SK-N-SH treated with all-trans-retinoic acid at 6 μM for 48 hours (cell line): ENCODE results near the gene NOC4L.

Source experiments
- ATAC-seq: fragments of 200-7000 bp; cut with Tn5 transposase; 3 replicates; pipeline ENCODE4 v1.9.1; 2020; ENCODE audit warnings: mild to moderate bottlenecking, moderate library complexity
- ARNTL ChIP-seq: fragments of 450-650 bp; formaldehyde crosslinking; IDR thresholded peaks from 2 replicates; pipeline ENCODE4 v1.5.0; 2020; ENCODE audit warnings: low read depth, mild to moderate bottlenecking, moderate library complexity, borderline replicate concordance
- BACH2 ChIP-seq: fragments of 250-450 bp; sonication (Bioruptor Pico); IDR thresholded peaks from 2 replicates; pipeline ENCODE4 v1.9.0; 2021; ENCODE audit warnings: mild to moderate bottlenecking, borderline replicate concordance
- CSDC2 ChIP-seq: fragments of 250-450 bp; sonication (Bioruptor Pico); IDR thresholded peaks from 2 replicates; pipeline ENCODE4 v1.5.0; 2020; ENCODE audit warnings: mild to moderate bottlenecking, moderate library complexity
- ESRRG ChIP-seq: fragments of 250-450 bp; sonication (Bioruptor Pico); IDR thresholded peaks from 2 replicates; pipeline ENCODE4 v1.6.1; 2021; ENCODE audit warnings: mild to moderate bottlenecking
- ISL1 ChIP-seq: fragments of 250-450 bp; sonication (Bioruptor Pico); IDR thresholded peaks from 2 replicates; pipeline ENCODE4 v2.1.2; 2022; ENCODE audit warnings: mild to moderate bottlenecking, moderate library complexity
- OSR1 ChIP-seq: fragments of 250-450 bp; sonication (Bioruptor Pico); IDR thresholded peaks from 2 replicates; pipeline ENCODE4 v1.8.0; 2022; ENCODE audit warnings: moderate library complexity, mild to moderate bottlenecking, inconsistent platforms
- PPARA ChIP-seq: fragments of 250-450 bp; sonication (Bioruptor Pico); IDR thresholded peaks from 2 replicates; pipeline ENCODE4 v1.5.0; 2020; ENCODE audit warnings: mild to moderate bottlenecking, borderline replicate concordance
- SNAI2 ChIP-seq: fragments of 250-450 bp; sonication (Bioruptor Pico); IDR thresholded peaks from 2 replicates; pipeline ENCODE4 v1.5.0; 2020; ENCODE audit warnings: mild to moderate bottlenecking, moderate library complexity
- TCF4 ChIP-seq: fragments of 250-450 bp; sonication (Bioruptor Pico); IDR thresholded peaks from 2 replicates; pipeline ENCODE4 v1.8.0; 2021; ENCODE audit warnings: mild to moderate bottlenecking, moderate library complexity, borderline replicate concordance
- TOX ChIP-seq: fragments of 250-450 bp; sonication (Bioruptor Pico); IDR thresholded peaks from 2 replicates; pipeline ENCODE4 v1.8.0; 2021; ENCODE audit warnings: mild to moderate bottlenecking, moderate library complexity, borderline replicate concordance
- ZC3H10 ChIP-seq: fragments of 250-450 bp; sonication (Bioruptor Pico); IDR thresholded peaks from 2 replicates; pipeline ENCODE4 v1.5.1; 2021; ENCODE audit warnings: mild to moderate bottlenecking, moderate library complexity
- ZFP3 ChIP-seq: fragments of 250-450 bp; sonication (Bioruptor Pico); IDR thresholded peaks from 2 replicates; pipeline ENCODE4 v1.5.0; 2020; ENCODE audit warnings: mild to moderate bottlenecking, moderate library complexity
- ZFP30 ChIP-seq: fragments of 450-650 bp; formaldehyde crosslinking; IDR thresholded peaks from 2 replicates; pipeline ENCODE4 v1.5.0; 2022; ENCODE audit warnings: mild to moderate bottlenecking, moderate library complexity
- ZNF565 ChIP-seq: fragments of 450-650 bp; formaldehyde crosslinking; conservative IDR thresholded peaks from 2 replicates; pipeline ENCODE4 v1.5.0; 2020; ENCODE audit warnings: low read depth, mild to moderate bottlenecking, moderate library complexity
- ZNF70 ChIP-seq: fragments of 450-650 bp; formaldehyde crosslinking; IDR thresholded peaks from 2 replicates; pipeline ENCODE4 v1.5.0; 2020; ENCODE audit warnings: mild to moderate bottlenecking, moderate library complexity
- ZNF8 ChIP-seq: fragments of 450-650 bp; formaldehyde crosslinking; IDR thresholded peaks from 2 replicates; pipeline ENCODE4 v1.5.0; 2020; ENCODE audit warnings: mild to moderate bottlenecking, moderate library complexity
- TF ChIP-seq, protein P1 (sequence below): fragments of 250-450 bp; sonication (Bioruptor Pico); IDR thresholded peaks from 2 replicates; pipeline ENCODE4 v1.5.1; 2021; ENCODE audit warnings: mild to moderate bottlenecking, moderate library complexity
- TF ChIP-seq, protein P2 (sequence below): fragments of 250-450 bp; sonication (Bioruptor Pico); IDR thresholded peaks from 2 replicates; pipeline ENCODE4 v1.5.0; 2020; ENCODE audit warnings: mild to moderate bottlenecking, moderate library complexity
- TF ChIP-seq, protein P3 (sequence below): fragments of 250-450 bp; sonication (Bioruptor Pico); IDR thresholded peaks from 2 replicates; pipeline ENCODE4 v1.8.0; 2021; ENCODE audit warnings: low read depth, mild to moderate bottlenecking, moderate library complexity, borderline replicate concordance
- TF ChIP-seq, protein P4 (sequence below): fragments of 250-450 bp; sonication (Bioruptor Pico); IDR thresholded peaks from 2 replicates; pipeline ENCODE4 v1.5.1; 2020; ENCODE audit warnings: low read depth, mild to moderate bottlenecking, moderate library complexity

Gene NOC4L

DNA sequence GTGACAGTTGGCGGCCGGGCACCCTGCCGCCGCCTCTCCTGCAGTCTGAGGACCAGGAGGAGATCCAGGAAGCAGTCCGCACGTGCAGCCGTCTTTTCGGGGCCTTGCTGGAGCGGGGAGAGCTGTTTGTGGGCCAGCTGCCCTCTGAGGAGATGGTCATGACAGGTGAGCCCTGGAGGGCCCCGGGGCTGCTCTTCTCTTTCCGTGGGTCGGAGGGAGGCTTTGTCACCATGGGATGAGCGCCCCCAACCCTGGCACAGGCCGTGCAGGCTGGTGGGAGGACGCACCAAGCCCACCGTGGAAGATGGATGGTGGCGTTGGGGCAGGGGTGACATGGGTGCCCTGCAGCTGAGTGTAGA is 532 bp downstream of the NOC4L start:
- ATAC-seq: peak; percentile 14
- TF ChIP-seq BACH2 (no peak), ZNF8 (CRISPR knock-in tag) (no peak), ZC3H10 (CRISPR knock-in tag) (no peak), ARNTL (no peak), ZFP30 (CRISPR knock-in tag) (no peak), ZFP3 (CRISPR knock-in tag) (no peak), TCF4 (CRISPR knock-in tag) (no peak), SNAI2 (CRISPR knock-in tag) (no peak), ESRRG (no peak)
- TF ChIP-seq, protein P1, sequence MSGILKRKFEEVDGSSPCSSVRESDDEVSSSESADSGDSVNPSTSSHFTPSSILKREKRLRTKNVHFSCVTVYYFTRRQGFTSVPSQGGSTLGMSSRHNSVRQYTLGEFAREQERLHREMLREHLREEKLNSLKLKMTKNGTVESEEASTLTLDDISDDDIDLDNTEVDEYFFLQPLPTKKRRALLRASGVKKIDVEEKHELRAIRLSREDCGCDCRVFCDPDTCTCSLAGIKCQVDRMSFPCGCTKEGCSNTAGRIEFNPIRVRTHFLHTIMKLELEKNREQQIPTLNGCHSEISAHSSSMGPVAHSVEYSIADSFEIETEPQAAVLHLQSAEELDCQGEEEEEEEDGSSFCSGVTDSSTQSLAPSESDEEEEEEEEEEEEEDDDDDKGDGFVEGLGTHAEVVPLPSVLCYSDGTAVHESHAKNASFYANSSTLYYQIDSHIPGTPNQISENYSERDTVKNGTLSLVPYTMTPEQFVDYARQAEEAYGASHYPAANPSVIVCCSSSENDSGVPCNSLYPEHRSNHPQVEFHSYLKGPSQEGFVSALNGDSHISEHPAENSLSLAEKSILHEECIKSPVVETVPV (CRISPR knock-in tag): no peak
- TF ChIP-seq, protein P2, sequence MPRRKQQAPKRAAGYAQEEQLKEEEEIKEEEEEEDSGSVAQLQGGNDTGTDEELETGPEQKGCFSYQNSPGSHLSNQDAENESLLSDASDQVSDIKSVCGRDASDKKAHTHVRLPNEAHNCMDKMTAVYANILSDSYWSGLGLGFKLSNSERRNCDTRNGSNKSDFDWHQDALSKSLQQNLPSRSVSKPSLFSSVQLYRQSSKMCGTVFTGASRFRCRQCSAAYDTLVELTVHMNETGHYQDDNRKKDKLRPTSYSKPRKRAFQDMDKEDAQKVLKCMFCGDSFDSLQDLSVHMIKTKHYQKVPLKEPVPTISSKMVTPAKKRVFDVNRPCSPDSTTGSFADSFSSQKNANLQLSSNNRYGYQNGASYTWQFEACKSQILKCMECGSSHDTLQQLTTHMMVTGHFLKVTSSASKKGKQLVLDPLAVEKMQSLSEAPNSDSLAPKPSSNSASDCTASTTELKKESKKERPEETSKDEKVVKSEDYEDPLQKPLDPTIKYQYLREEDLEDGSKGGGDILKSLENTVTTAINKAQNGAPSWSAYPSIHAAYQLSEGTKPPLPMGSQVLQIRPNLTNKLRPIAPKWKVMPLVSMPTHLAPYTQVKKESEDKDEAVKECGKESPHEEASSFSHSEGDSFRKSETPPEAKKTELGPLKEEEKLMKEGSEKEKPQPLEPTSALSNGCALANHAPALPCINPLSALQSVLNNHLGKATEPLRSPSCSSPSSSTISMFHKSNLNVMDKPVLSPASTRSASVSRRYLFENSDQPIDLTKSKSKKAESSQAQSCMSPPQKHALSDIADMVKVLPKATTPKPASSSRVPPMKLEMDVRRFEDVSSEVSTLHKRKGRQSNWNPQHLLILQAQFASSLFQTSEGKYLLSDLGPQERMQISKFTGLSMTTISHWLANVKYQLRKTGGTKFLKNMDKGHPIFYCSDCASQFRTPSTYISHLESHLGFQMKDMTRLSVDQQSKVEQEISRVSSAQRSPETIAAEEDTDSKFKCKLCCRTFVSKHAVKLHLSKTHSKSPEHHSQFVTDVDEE (CRISPR knock-in tag): no peak

DNA sequence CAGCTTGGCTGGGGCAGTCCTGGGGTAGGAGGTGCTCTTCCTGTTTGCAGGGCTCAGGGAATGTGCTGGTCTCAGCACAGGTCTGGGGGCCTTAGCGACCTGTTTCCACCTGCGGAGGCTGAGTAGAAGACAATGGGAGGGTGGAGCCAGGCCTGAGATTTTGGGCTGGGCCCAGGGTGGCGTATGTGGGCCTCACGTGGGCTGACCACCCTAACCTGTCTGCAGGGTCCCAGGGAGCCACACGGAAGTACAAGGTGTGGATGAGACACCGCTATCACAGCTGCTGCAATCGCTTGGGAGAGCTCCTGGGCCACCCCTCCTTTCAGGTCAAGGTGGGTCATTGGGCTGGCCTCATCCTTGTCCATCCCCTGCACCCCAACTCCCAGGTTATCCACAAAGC is 1.1 kb downstream of the NOC4L start:
- TF ChIP-seq ARNTL (no peak), CSDC2 (no peak), PPARA (CRISPR knock-in tag) (no peak), ZNF70 (no peak), BACH2 (no peak), ZNF565 (CRISPR knock-in tag) (no peak), ESRRG (no peak), ISL1 (CRISPR knock-in tag) (no peak), ZFP30 (CRISPR knock-in tag) (no peak), ZNF8 (CRISPR knock-in tag) (no peak), ZFP3 (CRISPR knock-in tag) (no peak), TOX (no peak), OSR1 (CRISPR knock-in tag) (no peak), ZC3H10 (CRISPR knock-in tag) (no peak)
- TF ChIP-seq, protein P2 (CRISPR knock-in tag): no peak
- TF ChIP-seq, protein P1 (CRISPR knock-in tag): no peak
- TF ChIP-seq, protein P3, sequence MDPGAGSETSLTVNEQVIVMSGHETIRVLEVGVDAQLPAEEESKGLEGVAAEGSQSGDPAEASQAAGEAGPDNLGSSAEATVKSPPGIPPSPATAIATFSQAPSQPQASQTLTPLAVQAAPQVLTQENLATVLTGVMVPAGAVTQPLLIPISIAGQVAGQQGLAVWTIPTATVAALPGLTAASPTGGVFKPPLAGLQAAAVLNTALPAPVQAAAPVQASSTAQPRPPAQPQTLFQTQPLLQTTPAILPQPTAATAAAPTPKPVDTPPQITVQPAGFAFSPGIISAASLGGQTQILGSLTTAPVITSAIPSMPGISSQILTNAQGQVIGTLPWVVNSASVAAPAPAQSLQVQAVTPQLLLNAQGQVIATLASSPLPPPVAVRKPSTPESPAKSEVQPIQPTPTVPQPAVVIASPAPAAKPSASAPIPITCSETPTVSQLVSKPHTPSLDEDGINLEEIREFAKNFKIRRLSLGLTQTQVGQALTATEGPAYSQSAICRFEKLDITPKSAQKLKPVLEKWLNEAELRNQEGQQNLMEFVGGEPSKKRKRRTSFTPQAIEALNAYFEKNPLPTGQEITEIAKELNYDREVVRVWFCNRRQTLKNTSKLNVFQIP (CRISPR knock-in tag): no peak
- TF ChIP-seq, protein P4, sequence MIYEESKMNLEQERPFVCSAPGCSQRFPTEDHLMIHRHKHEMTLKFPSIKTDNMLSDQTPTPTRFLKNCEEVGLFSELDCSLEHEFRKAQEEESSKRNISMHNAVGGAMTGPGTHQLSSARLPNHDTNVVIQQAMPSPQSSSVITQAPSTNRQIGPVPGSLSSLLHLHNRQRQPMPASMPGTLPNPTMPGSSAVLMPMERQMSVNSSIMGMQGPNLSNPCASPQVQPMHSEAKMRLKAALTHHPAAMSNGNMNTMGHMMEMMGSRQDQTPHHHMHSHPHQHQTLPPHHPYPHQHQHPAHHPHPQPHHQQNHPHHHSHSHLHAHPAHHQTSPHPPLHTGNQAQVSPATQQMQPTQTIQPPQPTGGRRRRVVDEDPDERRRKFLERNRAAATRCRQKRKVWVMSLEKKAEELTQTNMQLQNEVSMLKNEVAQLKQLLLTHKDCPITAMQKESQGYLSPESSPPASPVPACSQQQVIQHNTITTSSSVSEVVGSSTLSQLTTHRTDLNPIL (CRISPR knock-in tag): no peak
- ATAC-seq: no peak
